RKO (cell line): Measurements from ENCODE around the gene REXO1.

Source experiments
- DNase-seq: peaks from one replicate; pipeline ENCODE4 v3.0.0-alpha.2; 2016; ENCODE audit warnings: low spot score

Gene REXO1

DNA sequence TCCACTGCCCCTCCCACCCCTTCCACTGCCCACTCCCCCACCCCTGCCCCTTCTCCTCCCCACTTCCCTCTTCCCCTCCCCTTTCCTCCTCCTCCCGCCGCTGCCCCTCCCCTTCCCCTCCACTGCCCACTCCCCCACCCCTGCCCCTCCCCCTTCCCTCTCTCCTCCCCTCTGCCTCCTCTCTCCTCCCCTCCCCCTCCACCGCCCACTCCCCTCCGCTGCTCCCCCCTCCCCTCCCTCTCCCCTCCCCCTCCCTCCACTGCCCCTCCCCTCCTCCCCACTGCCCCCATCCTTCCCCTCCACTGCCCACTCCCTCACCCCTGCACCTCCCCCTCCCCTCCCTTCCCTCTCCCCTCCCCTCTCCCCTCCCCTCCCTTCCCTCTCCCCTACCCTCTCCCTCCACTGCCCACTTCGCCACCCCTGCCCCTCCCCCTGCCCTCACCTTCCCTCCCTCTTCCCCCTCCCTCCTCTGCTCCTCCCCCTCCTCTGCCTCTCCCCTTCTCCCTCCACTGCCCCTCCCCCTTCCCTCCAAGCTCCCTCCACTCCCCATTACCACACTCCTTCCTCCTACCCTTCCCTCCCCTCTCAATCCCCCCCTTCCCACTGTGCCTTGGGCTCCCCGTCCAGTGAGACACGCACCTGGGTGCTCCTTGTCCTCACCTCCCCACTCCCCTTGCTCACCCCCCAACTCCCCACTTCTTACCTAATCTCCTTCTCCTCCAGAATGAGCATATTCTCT, 58.1 kb downstream of the REXO1 start:
- no peak for DNase-seq

DNA sequence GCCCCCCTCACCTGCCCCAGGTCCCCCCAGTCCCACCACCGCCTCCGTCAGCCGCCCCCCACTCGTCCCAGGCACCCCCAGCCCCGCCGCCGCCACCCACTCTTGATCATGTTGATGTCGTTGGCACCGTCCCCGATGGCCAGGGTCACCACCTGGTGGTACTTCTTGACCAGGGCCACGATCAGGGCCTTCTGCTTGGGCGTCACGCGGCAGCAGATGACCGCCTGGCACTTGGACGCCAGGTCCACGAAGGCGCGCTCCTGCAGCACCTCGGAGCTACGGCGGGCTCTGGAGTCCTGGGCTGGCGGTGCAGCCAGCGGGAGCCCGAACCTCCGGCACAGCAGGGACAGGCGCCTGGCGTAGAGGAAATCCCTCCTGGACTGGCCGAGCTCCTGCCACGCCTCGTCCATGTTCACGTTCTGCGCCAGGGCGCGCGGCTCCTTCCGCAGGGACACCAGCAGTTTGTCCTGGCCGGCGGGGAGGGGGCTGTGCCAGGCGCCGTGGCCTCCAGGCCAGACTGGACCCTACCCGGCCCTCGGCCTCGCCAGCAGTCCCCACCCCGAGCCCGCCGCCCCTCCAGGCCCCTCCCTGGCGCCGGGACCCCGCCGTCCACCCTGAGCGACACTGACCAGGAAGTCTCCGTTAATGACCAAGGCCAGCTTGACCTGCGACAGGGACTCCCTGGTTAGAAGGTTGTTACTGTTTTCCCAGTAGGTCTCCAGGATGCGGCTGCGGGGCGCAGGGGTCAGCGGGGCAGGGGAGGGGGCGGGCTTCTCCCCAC, 58.8 kb downstream of the REXO1 start:
- DNase-seq, result no peak

GRCh38 chr19:1787116-1787515, 61.2 kb downstream of the REXO1 start:
- DNase-seq, result no peak

- DNase-seq, result no peak
These were observed 61.6 kb downstream of the REXO1 start for GRCh38 chr19:1786668-1787067.

DNA sequence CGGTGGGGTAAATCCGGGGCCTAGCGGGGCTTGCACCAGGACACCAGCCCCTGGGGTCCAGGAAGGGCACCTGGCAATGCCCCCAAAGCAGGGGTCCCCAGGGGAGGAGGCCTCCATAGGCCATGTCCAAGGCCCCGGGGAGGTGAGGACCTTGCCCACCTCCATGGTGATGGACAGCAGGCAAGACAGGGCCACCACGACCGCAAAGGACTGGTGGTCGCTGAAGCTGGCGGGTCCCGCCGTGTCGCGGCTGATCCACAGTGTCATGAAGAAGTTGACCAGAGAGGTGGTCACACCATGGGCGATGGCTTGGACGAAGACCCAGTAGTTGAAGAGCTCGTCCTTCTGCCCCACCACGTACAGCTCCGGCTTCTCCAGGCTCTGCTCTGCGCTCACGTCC, 63.0 kb downstream of the REXO1 start:
- no peak for DNase-seq

GRCh38 chr19:1783874-1784273, 64.4 kb downstream of the REXO1 start:
- no peak for DNase-seq

DNA sequence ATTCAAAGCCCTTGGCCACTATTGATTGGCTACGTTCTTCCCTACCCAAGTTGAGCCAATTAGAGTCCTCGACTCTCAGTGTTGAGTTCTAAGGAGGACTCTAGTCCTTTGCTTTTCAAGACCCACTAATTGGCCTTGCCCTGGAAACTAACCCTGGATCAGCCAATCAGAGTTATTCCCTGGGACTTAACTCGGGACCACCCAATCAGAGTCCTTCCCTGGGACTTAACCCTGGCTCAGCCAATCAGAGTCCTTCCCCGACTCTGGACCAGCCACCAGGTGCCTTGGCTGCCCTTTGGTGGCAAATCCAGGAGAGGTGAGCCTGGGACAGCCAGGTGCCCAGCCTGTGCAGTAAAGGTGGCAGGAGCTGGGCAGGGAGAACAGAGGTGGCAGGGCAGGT, 64.9 kb downstream of the REXO1 start:
- no peak for DNase-seq

DNA sequence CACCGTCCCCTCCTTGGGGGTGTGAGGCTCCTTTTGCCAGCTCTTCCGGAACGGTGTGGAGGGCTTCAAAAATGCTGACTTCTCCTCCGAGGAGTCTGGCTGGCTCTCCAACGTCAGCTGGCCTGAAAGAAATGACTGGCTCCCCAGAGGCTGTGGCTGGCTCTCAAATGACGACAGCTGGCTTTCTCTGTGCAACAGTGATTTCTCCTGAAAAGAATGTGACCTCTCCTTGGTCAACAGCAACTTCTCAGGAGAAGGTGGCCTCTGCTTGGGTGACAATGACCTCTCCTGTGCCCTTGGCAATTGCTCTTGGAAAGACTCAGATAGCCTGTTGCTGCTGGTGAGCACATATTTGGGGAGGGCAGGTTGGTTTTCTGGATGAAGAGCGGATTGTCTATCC, 65.8 kb downstream of the REXO1 start:
- DNase-seq, result no peak

- peak; percentile 73 for DNase-seq
These were observed 67.9 kb downstream of the REXO1 start for GRCh38 chr19:1780272-1780958.

GRCh38 chr19:1779574-1779973, 68.7 kb downstream of the REXO1 start:
- DNase-seq, result no peak

DNA sequence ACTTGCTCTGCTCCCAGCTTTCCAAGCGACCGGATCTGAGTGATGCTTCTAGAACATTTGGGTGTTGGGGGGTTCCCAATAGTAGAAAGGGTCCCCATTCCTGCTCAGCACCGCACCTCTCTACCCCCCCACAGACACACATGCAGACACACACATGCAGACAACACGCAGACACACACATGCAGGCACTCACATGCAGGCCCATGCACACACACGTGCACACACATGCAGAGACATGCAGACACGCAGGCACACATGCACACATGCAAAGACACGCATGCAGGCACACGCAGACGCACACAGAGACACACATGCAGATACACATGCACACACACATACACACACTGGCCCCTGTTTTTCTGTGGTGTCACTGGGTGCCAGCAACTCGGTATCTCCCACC, 71.1 kb downstream of the REXO1 start:
- no peak for DNase-seq

DNA sequence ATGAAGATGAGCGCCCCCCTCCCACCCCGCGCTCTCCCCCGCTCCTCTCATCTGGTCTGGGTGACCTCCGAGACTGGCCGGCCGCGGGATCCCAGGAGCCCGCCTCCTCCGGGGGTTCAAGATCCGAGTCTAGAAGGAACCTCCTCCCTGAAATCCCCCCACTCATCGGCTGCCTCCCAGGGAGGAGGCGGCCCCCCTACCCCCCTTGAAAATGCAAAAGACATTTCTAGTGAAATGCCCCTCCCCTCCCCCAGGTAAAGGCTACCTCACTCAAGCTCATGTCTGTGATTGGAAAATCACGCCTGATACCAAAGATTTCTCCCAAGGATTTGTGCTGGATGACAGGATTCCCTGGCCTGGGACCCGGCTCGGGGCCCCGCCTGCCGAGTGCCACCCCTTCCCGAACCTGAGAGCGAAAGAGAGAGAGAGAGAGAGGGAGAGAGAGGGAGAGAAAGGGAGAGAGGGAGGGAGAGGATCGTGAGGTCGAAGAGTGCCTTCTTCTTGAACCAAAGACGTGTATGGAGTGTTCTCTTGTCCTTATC, 71.6 kb downstream of the REXO1 start:
- DNase-seq, result no peak

- no peak for DNase-seq
These were observed 72.2 kb downstream of the REXO1 start for GRCh38 chr19:1775951-1776605.

DNA sequence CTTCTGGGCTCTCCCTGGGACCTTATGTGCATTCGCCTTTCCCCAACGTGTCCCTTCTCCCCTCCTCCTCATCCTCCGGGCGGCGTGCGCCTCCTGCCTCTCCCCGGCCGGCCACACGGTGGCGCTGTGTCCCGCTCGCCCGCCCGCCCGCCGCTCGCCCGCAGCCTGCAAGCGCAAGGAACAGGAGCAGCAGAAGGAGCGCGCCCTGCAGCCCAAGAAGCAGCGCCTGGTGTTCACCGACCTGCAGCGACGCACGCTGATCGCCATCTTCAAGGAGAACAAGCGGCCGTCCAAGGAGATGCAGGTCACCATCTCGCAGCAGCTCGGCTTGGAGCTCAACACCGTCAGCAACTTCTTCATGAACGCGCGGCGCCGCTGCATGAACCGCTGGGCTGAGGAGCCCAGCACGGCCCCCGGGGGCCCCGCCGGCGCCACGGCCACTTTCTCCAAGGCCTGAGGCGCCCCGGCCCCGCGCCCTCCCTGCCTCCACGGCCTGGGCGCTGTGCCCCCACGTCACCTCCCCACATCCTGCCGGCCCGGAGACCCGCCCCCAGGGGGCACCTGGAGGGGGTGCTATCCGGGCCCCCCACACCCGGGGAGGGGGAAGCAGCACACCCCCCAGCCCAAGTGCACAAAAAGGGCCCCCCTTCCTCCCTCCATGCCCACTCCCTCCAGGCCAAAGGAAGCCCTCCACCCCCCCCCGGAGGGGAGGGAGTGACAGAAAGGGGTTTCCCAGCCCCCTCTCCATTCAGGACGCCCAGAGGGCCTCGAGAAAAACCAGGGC, 73.1 kb downstream of the REXO1 start:
- peak; percentile 20 for DNase-seq

- peak; percentile 60 for DNase-seq
These were observed 75.1 kb downstream of the REXO1 start for GRCh38 chr19:1773184-1773583.

GRCh38 chr19:1770866-1771576, 77.3 kb downstream of the REXO1 start:
- no peak for DNase-seq

- no peak for DNase-seq
These were observed 78.7 kb downstream of the REXO1 start for GRCh38 chr19:1769645-1769985.

GRCh38 chr19:1768918-1769644, 79.2 kb downstream of the REXO1 start:
- no peak for DNase-seq

GRCh38 chr19:1768248-1768647, 80.0 kb downstream of the REXO1 start:
- no peak for DNase-seq

- no peak for DNase-seq
These were observed 80.8 kb downstream of the REXO1 start for GRCh38 chr19:1767464-1767933.
